ENCODE data around the gene COL21A1.

The COL21A1 gene

DNA sequence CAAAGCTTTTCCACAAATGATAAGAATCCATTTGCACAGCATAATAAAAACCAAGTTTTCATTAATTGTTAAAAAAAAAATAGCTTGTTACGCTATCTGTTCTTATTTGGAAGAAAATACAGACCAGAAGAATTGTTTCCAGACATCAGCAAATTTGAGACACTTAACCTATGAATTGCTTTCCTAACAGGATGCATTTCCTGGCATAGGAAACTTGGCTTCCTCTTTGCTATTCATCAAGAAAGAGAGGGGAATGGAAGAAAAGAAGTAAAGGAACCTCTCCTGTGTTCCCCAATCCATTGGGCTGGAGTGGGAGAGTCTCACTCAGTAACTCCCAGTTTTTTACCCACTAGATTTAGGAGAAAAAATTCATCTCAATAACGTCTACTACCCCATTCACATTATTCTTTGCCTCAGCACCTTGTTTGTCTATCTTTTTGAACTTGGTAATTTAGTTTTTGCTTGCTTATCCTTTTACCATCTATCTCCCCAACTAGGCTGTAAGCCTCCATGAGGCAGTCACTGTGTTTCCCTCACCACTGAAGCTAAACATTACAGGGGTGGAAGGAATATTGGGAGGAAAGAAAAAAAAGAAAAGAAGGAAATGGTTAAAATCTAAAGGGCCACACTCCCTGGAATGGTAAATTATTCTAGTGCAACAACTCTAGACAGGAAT is 150.3 kb downstream of the COL21A1 start:
- POLR2A ChIA-PET = no interaction called here
- Histone ChIP-seq H3K4me1 (ENCODE audit: control insufficient read depth, insufficient read depth, low read length) (no peaks in the 10 kb centered on the region), H3K4me3 (ENCODE audit: low read depth, low read length) (no peak overlapping the region), H3K27ac (ENCODE audit: extremely low read depth, low read depth, low read length) (no peak overlapping the region), H3K36me3 (ENCODE audit: control insufficient read depth in 2 of 2, insufficient read depth in 1 of 2, low read length in 2 of 2) (no peaks in the 10 kb centered on the region), H3K9me3 (ENCODE audit: control insufficient read depth, insufficient read depth, low read depth, low read length) (0 out of 2 replicates have a peak, but pooled peaks cover 2% of the 10 kb centered on the region)
- CTCF ChIA-PET = interaction anchor here (0.9 kb wide), 1 partner anchor 10 kb away, joined by 4 read pairs; no protein-coding TSS in a partner anchor
- TF ChIP-seq ZNF19 (tag by site-specific recombination; IDR thresholded peaks at IDR 0.05; ENCODE audit: low read depth) (no peak), ZNF473 (tag by site-specific recombination; IDR thresholded peaks at IDR 0.05) (no peak), PBX3 (CRISPR knock-in tag; IDR thresholded peaks at IDR 0.05) (no peak), ZNF548 (tag by site-specific recombination; IDR thresholded peaks at IDR 0.05) (no peak), ZNF626 (tag by site-specific recombination; IDR thresholded peaks at IDR 0.05) (no peak), ZNF280D (tag by site-specific recombination; IDR thresholded peaks at IDR 0.05) (no peak), ZNF169 (tag by site-specific recombination; IDR thresholded peaks at IDR 0.05) (no peak), ZNF785 (tag by site-specific recombination; IDR thresholded peaks at IDR 0.05) (no peak), ZNF416 (tag by site-specific recombination; IDR thresholded peaks at IDR 0.05) (no peak), ZNF335 (tag by site-specific recombination; conservative IDR thresholded peaks at IDR 0.05) (no peak), YY2 (tag by site-specific recombination; IDR thresholded peaks at IDR 0.05) (no peak), ZNF324 (tag by site-specific recombination; IDR thresholded peaks at IDR 0.05) (no peak), YY1 (tag by site-specific recombination; IDR thresholded peaks at IDR 0.05) (no peak), ZBTB17 (tag by site-specific recombination; IDR thresholded peaks at IDR 0.05) (no peak), ZNF223 (tag by site-specific recombination; IDR thresholded peaks at IDR 0.05) (no peak)
- TF ChIP-seq, protein P1, sequence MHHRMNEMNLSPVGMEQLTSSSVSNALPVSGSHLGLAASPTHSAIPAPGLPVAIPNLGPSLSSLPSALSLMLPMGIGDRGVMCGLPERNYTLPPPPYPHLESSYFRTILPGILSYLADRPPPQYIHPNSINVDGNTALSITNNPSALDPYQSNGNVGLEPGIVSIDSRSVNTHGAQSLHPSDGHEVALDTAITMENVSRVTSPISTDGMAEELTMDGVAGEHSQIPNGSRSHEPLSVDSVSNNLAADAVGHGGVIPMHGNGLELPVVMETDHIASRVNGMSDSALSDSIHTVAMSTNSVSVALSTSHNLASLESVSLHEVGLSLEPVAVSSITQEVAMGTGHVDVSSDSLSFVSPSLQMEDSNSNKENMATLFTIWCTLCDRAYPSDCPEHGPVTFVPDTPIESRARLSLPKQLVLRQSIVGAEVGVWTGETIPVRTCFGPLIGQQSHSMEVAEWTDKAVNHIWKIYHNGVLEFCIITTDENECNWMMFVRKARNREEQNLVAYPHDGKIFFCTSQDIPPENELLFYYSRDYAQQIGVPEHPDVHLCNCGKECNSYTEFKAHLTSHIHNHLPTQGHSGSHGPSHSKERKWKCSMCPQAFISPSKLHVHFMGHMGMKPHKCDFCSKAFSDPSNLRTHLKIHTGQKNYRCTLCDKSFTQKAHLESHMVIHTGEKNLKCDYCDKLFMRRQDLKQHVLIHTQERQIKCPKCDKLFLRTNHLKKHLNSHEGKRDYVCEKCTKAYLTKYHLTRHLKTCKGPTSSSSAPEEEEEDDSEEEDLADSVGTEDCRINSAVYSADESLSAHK (tag by site-specific recombination; IDR thresholded peaks at IDR 0.05) = no peak
- TF ChIP-seq, protein P2, sequence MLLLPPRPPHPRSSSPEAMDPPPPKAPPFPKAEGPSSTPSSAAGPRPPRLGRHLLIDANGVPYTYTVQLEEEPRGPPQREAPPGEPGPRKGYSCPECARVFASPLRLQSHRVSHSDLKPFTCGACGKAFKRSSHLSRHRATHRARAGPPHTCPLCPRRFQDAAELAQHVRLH (tag by site-specific recombination; IDR thresholded peaks at IDR 0.05) = no peak
- TF ChIP-seq, protein P3, sequence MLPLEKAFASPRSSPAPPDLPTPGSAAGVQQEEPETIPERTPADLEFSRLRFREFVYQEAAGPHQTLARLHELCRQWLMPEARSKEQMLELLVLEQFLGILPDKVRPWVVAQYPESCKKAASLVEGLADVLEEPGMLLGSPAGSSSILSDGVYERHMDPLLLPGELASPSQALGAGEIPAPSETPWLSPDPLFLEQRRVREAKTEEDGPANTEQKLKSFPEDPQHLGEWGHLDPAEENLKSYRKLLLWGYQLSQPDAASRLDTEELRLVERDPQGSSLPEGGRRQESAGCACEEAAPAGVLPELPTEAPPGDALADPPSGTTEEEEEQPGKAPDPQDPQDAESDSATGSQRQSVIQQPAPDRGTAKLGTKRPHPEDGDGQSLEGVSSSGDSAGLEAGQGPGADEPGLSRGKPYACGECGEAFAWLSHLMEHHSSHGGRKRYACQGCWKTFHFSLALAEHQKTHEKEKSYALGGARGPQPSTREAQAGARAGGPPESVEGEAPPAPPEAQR (tag by site-specific recombination; IDR thresholded peaks at IDR 0.05) = no peak

Measured in HEK293 (cell line).